ENCODE results near the gene PRRT3. TPM values are rescaled to one million over a fixed set of nuclear protein-coding genes. Genes with fewer than 3 reads are reported as not detected.
A peak's percentile ranks its signal among the peaks of the same experiment; 100 is the strongest.

The PRRT3 gene
- total and polyA plus RNA-seq, 2 of the 13 experiments (the other 11 are each of a cell fraction or from before 2014, with no cell fraction given) = 0.22 to 0.44 TPM

DNA sequence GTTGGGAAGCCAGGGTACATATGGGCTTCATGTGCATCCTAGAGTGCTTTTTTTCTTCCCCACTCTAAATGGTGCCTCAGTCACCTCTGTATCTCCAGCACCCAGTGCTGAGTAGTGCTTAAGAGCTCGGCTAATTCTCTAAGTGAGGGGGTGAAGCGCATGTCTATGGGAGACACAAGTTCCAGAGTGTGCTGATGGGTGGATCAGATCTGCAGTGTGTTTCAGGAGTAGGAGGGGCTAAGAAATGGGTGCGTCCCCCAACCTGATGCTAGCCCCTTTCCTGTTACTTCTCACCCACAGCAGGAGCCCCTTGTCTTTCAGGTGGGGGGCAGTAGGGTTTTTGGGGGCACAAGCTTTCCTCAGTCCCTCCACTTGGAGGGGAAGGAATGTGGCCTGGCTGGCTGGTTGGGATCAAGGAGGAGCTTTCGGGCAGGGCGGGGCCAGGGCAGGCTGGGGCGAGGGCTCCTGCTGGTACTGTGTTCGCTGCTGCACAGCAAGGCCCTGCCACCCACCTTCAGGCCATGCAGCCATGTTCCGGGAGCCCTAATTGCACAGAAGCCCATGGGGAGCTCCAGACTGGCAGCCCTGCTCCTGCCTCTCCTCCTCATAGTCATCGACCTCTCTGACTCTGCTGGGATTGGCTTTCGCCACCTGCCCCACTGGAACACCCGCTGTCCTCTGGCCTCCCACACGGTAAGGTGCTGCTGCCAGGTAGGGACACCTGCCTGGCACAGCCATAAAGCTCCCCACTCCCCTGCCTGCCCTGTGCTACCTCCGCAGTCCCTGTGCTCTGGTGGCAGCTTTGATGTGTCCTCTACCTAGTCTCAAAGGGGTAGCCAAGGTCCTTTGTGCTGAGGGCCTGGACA lies 49.6 kb downstream of the PRRT3 start, which contains the start of gene IL17RE (continued):
- TF ChIP-seq MYPOP (CRISPR knock-in tag; IDR thresholded peaks at IDR 0.05) (0 out of 2 replicates have a peak, but pooled peaks have one; percentile 37), ZNF317 (CRISPR knock-in tag; IDR thresholded peaks at IDR 0.05) (peak; percentile 85; the same call in 1 of the 2 replicates), GATAD1 (CRISPR knock-in tag; IDR thresholded peaks at IDR 0.05) (no peak; the same call in 1 of the 2 replicates), ZSCAN31 (CRISPR knock-in tag; IDR thresholded peaks at IDR 0.05; ENCODE audit: low read depth) (peak; percentile 18; the same call in 1 of the 2 replicates), NFE2L1 (CRISPR knock-in tag; IDR thresholded peaks at IDR 0.05; ENCODE audit: borderline replicate concordance) (no peak), SMYD3 (CRISPR knock-in tag; IDR thresholded peaks at IDR 0.05) (no peak), MED13 (CRISPR knock-in tag; IDR thresholded peaks at IDR 0.05) (no peak), KDM5A (IDR thresholded peaks at IDR 0.05; ENCODE audit: borderline replicate concordance, low read length) (no peak), KMT2A (CRISPR knock-in tag; IDR thresholded peaks at IDR 0.05) (no peak), TAF1 (CRISPR knock-in tag; IDR thresholded peaks at IDR 0.05) (peak; percentile 61; the same call in 1 of the 2 replicates), ZNF773 (CRISPR knock-in tag; IDR thresholded peaks at IDR 0.05; ENCODE audit: borderline replicate concordance) (no peak), RBFOX2 (IDR thresholded peaks at IDR 0.05; ENCODE audit: low read depth, low read length) (peak; percentile 63), ZMYM3 (CRISPR knock-in tag; IDR thresholded peaks at IDR 0.05) (no peak), SP5 (CRISPR knock-in tag; IDR thresholded peaks at IDR 0.05; ENCODE audit: borderline replicate concordance, low read depth) (no peak; the same call in 1 of the 2 replicates), RFX5 (IDR thresholded peaks at IDR 0.05; ENCODE audit: low read depth, low read length) (no peak), FOSL1 (CRISPR knock-in tag; IDR thresholded peaks at IDR 0.05; ENCODE audit: borderline replicate concordance) (no peak), TOE1 (CRISPR knock-in tag; IDR thresholded peaks at IDR 0.05) (no peak), RBM22 (optimal IDR thresholded peaks at IDR 0.05; ENCODE audit: low read length) (no peak), ZNF225 (CRISPR knock-in tag; IDR thresholded peaks at IDR 0.05) (no peak), ZNF337 (CRISPR knock-in tag; IDR thresholded peaks at IDR 0.05; ENCODE audit: borderline replicate concordance, low read depth) (no peak; the same call in 1 of the 2 replicates), SUZ12 (IDR thresholded peaks at IDR 0.05; ENCODE audit: low read depth, low read length) (no peak), EZH2 (conservative IDR thresholded peaks at IDR 0.05; ENCODE audit: low read depth, low read length) (no peak), KLF6 (CRISPR knock-in tag; IDR thresholded peaks at IDR 0.05) (no peak), ATF4 (CRISPR knock-in tag; IDR thresholded peaks at IDR 0.05) (no peak), ZNF180 (CRISPR knock-in tag; IDR thresholded peaks at IDR 0.05; ENCODE audit: borderline replicate concordance, low read depth) (no peak), ZNF597 (CRISPR knock-in tag; IDR thresholded peaks at IDR 0.05) (no peak), ZNF607 (CRISPR knock-in tag; IDR thresholded peaks at IDR 0.05; ENCODE audit: borderline replicate concordance) (no peak), FOXA1 (IDR thresholded peaks at IDR 0.05) (no peak), FOXA1 (CRISPR knock-in tag; IDR thresholded peaks at IDR 0.05) (no peak; the same call in 1 of the 2 replicates), ZNF274 (CRISPR knock-in tag; IDR thresholded peaks at IDR 0.05) (peak; percentile 61)

All from HepG2 (cell line).